Prostate gland (tissue), 2 donors: Measurements from ENCODE around the gene FAM174C.

Source experiments
- CTCF ChIP-seq, 4 experiments: fragments of 200-600 bp in 2 of 4; fragments of 450-650 bp in 2 of 4; sonication (generic) in 2 of 4; IDR thresholded peaks; 1 replicate in 3 of 4; 2 replicates in 1 of 4; pipeline ENCODE4 v1.5.1; 2016 to 2019; ENCODE audit warnings: antibody characterized with exemption in 4 of 4, mild to moderate bottlenecking in 2 of 4, moderate library complexity in 2 of 4
- POLR2A ChIP-seq: fragments of 450-650 bp; IDR thresholded peaks from one replicate; pipeline ENCODE4 v1.6.1; 2016; ENCODE audit warnings: antibody characterized with exemption, mild to moderate bottlenecking
- POLR2AphosphoS5 ChIP-seq: sonication (generic); formaldehyde crosslinking; IDR thresholded peaks from one replicate; pipeline ENCODE4 v1.6.1; 2017; ENCODE audit warnings: antibody characterized with exemption

GRCh38 chr19:1308718-1309117 is 33.4 kb downstream of the FAM174C start:
- TF ChIP-seq CTCF (IDR thresholded peaks at IDR 0.05) (no peak), POLR2A (no peak), POLR2AphosphoS5 (no peak)
